H1 (cell line): ENCODE measurements around the gene FIG4. TPM values are rescaled to one million over a fixed set of nuclear protein-coding genes. Genes with fewer than 3 reads are reported as not detected.
A peak's percentile ranks its signal among the peaks of the same experiment; 100 is the strongest.

ENCODE experiments used
- CTCF ChIA-PET: fragments of 300-600 bp; sonication (Branson Sonifier 250); formaldehyde crosslinking; loops from one replicate; lab custom pipeline; 2021; ENCODE audit not compliant: partially characterized antibody; lab: Charles Lee
- POLR2A ChIA-PET: fragments of 300-600 bp; sonication (Branson Sonifier 250); formaldehyde crosslinking; loops from one replicate; lab custom pipeline; 2021; ENCODE audit warnings: inconsistent platforms; ENCODE audit not compliant: partially characterized antibody; lab: Charles Lee
- DNase-seq, 2 experiments: peaks; one replicate each; pipeline versions ENCODE4 v3.0.0 to v3.0.0-alpha.2; 2010 to 2022; ENCODE audit warnings: low spot score in 2 of 2, low read depth in 1 of 2, mixed read lengths in 1 of 2
- FAIRE-seq: peaks from 2 replicates; lab custom pipeline; 2011; peaks lifted over from hg19 to GRCh38; lab: Jason Lieb, UNC
- H2AFZ ChIP-seq: 2 replicates; pipeline ENCODE4 v1.8.1; 2012; ENCODE audit warnings: low read length, inconsistent platforms
- H2AK5ac ChIP-seq: 2 replicates; pipeline ENCODE4 v1.6.1; 2013; ENCODE audit warnings: low read depth, low read length
- H2BK120ac ChIP-seq: replicated peaks from 2 replicates; pipeline ENCODE3; 2013; ENCODE audit warnings: low read depth, low read length, inconsistent platforms
- H2BK12ac ChIP-seq: 2 replicates; pipeline ENCODE4 v1.6.1; 2013; ENCODE audit warnings: low read depth, low read length
- H2BK15ac ChIP-seq: 2 replicates; pipeline ENCODE4 v1.6.1; 2013; ENCODE audit warnings: low read length
- H2BK20ac ChIP-seq: 2 replicates; pipeline ENCODE4 v1.6.1; 2013; ENCODE audit warnings: low read length
- H2BK5ac ChIP-seq: 2 replicates; pipeline ENCODE4 v1.6.1; 2013; ENCODE audit warnings: low read depth, low read length
- H3K14ac ChIP-seq: 2 replicates; pipeline ENCODE4 v1.6.1; 2013; ENCODE audit warnings: inconsistent platforms; ENCODE audit not compliant: insufficient read length
- H3K18ac ChIP-seq: 2 replicates; pipeline ENCODE4 v1.6.1; 2013; ENCODE audit warnings: low read length; ENCODE audit errors: extremely low read depth
- H3K23ac ChIP-seq: 2 replicates; pipeline ENCODE4 v1.6.1; 2013; ENCODE audit warnings: inconsistent platforms; ENCODE audit not compliant: insufficient read length
- H3K23me2 ChIP-seq: 2 replicates; pipeline ENCODE4 v1.6.1; 2013; ENCODE audit warnings: low read depth, low read length
- H3K27ac ChIP-seq: 2 replicates; pipeline ENCODE4 v1.6.1; 2011; ENCODE audit warnings: low read depth, low read length, inconsistent platforms
- H3K27me3 ChIP-seq, 4 experiments: replicated peaks in 1 of 4; 1 replicate in 1 of 4; 2 replicates in 3 of 4; pipeline versions ENCODE4 v1.6.1 to v1.8.1; 2011 to 2013; ENCODE audit warnings: low read length in 3 of 4, mild to moderate bottlenecking in 3 of 4, inconsistent platforms in 2 of 4, mixed read lengths in 2 of 4, moderate library complexity in 1 of 4; ENCODE audit not compliant: control insufficient read depth in 3 of 4, insufficient read depth in 3 of 4; ENCODE audit errors: extremely low read depth in 1 of 4
- H3K36me3 ChIP-seq, 4 experiments: 2 replicates each; pipeline versions ENCODE4 v1.6.1 to v1.8.1; 2011 to 2013; ENCODE audit warnings: mild to moderate bottlenecking in 4 of 4, low read length in 3 of 4, moderate library complexity in 2 of 4, control low read depth in 1 of 4, inconsistent platforms in 1 of 4; ENCODE audit not compliant: insufficient read depth in 4 of 4, control insufficient read depth in 2 of 4
- H3K4ac ChIP-seq: replicated peaks from 2 replicates; pipeline ENCODE3; 2013; ENCODE audit warnings: low read length, low read depth, mixed read lengths, inconsistent platforms; ENCODE audit not compliant: insufficient read length
- H3K4me1 ChIP-seq, 4 experiments: replicated peaks in 1 of 4; 1 replicate in 1 of 4; 2 replicates in 3 of 4; pipeline versions ENCODE4 v1.6.1 to v1.8.1; 2011 to 2013; ENCODE audit warnings: low read length in 3 of 4, inconsistent platforms in 2 of 4, mixed read lengths in 1 of 4; ENCODE audit not compliant: insufficient read depth in 4 of 4, control insufficient read depth in 3 of 4
- H3K4me2 ChIP-seq, 2 experiments: 2 replicates each; pipeline versions ENCODE4 v1.6.1 to v1.8.1; 2011 to 2013; ENCODE audit warnings: low read depth in 2 of 2, low read length in 2 of 2, control low read depth in 1 of 2, inconsistent platforms in 1 of 2, mild to moderate bottlenecking in 1 of 2; ENCODE audit not compliant: insufficient read depth in 1 of 2
- H3K4me3 ChIP-seq, 4 experiments: fragments of 200-600, 300-600 bp in 1 of 4; sonication (generic), shearing (Covaris generic), sonication (Bioruptor Twin) in 1 of 4; 2 replicates each; pipeline versions ENCODE4 v1.5.1 to v1.8.1; 2011 to 2016; ENCODE audit warnings: low read length in 4 of 4, low read depth in 3 of 4, control low read depth in 2 of 4, inconsistent platforms in 2 of 4, mild to moderate bottlenecking in 2 of 4, mixed read lengths in 1 of 4, moderate library complexity in 1 of 4; ENCODE audit not compliant: insufficient read depth in 2 of 4; ENCODE audit errors: extremely low read depth in 1 of 4
- H3K56ac ChIP-seq: replicated peaks from 2 replicates; pipeline ENCODE3; 2013; ENCODE audit warnings: low read depth, mild to moderate bottlenecking, mixed read lengths, low read length, inconsistent platforms; ENCODE audit not compliant: insufficient read length
- H3K79me1 ChIP-seq: 2 replicates; pipeline ENCODE4 v1.6.1; 2013; ENCODE audit warnings: low read depth, low read length, control low read depth
- H3K79me2 ChIP-seq, 2 experiments: 2 replicates each; pipeline versions ENCODE4 v1.6.1 to v1.8.1; 2012 to 2013; ENCODE audit warnings: low read length in 2 of 2, mild to moderate bottlenecking in 2 of 2, inconsistent platforms in 1 of 2; ENCODE audit not compliant: insufficient read depth in 2 of 2, control insufficient read depth in 1 of 2
- H3K9ac ChIP-seq, 4 experiments: replicated peaks in 1 of 4; 1 replicate in 1 of 4; 2 replicates in 3 of 4; pipeline versions ENCODE4 v1.6.1 to v1.8.1; 2011 to 2013; ENCODE audit warnings: low read depth in 3 of 4, low read length in 3 of 4, control low read depth in 2 of 4, mild to moderate bottlenecking in 2 of 4, moderate library complexity in 2 of 4, inconsistent platforms in 1 of 4; ENCODE audit errors: extremely low read depth in 1 of 4
- H3K9me3 ChIP-seq, 2 experiments: 2 replicates each; pipeline versions ENCODE4 v1.6.1 to v1.8.1; 2012 to 2013; ENCODE audit warnings: mild to moderate bottlenecking in 2 of 2, moderate library complexity in 2 of 2, control low read depth in 1 of 2, inconsistent platforms in 1 of 2, low read depth in 1 of 2, low read length in 1 of 2, mixed read lengths in 1 of 2; ENCODE audit not compliant: insufficient read depth in 2 of 2
- H4K20me1 ChIP-seq, 2 experiments: replicated peaks in 1 of 2; 2 replicates each; pipeline versions ENCODE3 to v1.8.1; 2011 to 2013; ENCODE audit warnings: inconsistent platforms in 2 of 2, low read length in 2 of 2, mild to moderate bottlenecking in 1 of 2; ENCODE audit not compliant: insufficient read depth in 2 of 2, control insufficient read depth in 1 of 2
- H4K5ac ChIP-seq: 2 replicates; pipeline ENCODE4 v1.6.1; 2013; ENCODE audit warnings: low read length, low read depth, mixed read lengths, inconsistent platforms; ENCODE audit not compliant: insufficient read length
- H4K8ac ChIP-seq: 2 replicates; pipeline ENCODE4 v1.8.0; 2013; ENCODE audit warnings: mild to moderate bottlenecking, moderate library complexity, low read length, inconsistent platforms; ENCODE audit not compliant: insufficient read depth; ENCODE audit errors: extremely low read depth
- H4K91ac ChIP-seq: replicated peaks from 2 replicates; pipeline ENCODE3; 2013; ENCODE audit warnings: low read length, mixed read lengths, inconsistent platforms; ENCODE audit not compliant: insufficient read length
- ATF3 ChIP-seq: IDR thresholded peaks from 2 replicates; pipeline ENCODE4 v1.6.1; 2011; ENCODE audit warnings: low read depth, mild to moderate bottlenecking, low read length; ENCODE audit not compliant: insufficient read depth
- BACH1 ChIP-seq: IDR thresholded peaks from 2 replicates; pipeline ENCODE4 v1.6.1; 2012; ENCODE audit warnings: low read length, improper control_type of control experiment
- CBX8 ChIP-seq: fragments of 300-800, 300-1000 bp; sonication (generic); IDR thresholded peaks from 2 replicates; pipeline ENCODE4 v1.7.1; 2016; ENCODE audit warnings: low read depth, low read length, borderline replicate concordance
- CTCF ChIP-seq, 3 experiments: IDR thresholded peaks; 1 replicate in 2 of 3; 2 replicates in 1 of 3; pipeline versions ENCODE4 v1.5.1 to v1.6.1; 2011; ENCODE audit warnings: low read length in 3 of 3, mild to moderate bottlenecking in 3 of 3, inconsistent platforms in 2 of 3, low read depth in 1 of 3, moderate library complexity in 1 of 3; ENCODE audit not compliant: insufficient read depth in 1 of 3; ENCODE audit errors: control extremely low read depth in 1 of 3
- E2F6 ChIP-seq: IDR thresholded peaks from 2 replicates; pipeline ENCODE4 v1.6.1; 2012; ENCODE audit warnings: inconsistent platforms
- MAFK ChIP-seq: IDR thresholded peaks from 2 replicates; pipeline ENCODE4 v1.6.1; 2012; ENCODE audit warnings: low read depth, mild to moderate bottlenecking, improper control_type of control experiment, low read length
- RAD21 ChIP-seq, 2 experiments: IDR thresholded peaks in 1 of 2; conservative IDR thresholded peaks in 1 of 2; 2 replicates each; pipeline ENCODE4 v1.6.1; 2011; ENCODE audit warnings: low read depth in 2 of 2, low read length in 2 of 2, improper control_type of control experiment in 1 of 2, inconsistent platforms in 1 of 2, mild to moderate bottlenecking in 1 of 2, moderate library complexity in 1 of 2
- RFX5 ChIP-seq: IDR thresholded peaks from 2 replicates; pipeline ENCODE4 v1.6.1; 2011; ENCODE audit warnings: low read depth, low read length, improper control_type of control experiment, borderline replicate concordance
- WGBS, 2 experiments: shearing (Covaris generic) in 1 of 2; methylation state at CpG; one replicate each; pipeline versions ENCODE4 v1.1.6 to v1.1.7; 2013 to 2015; ENCODE audit warnings: low lambda C conversion rate in 2 of 2, mixed read lengths in 2 of 2, inconsistent platforms in 1 of 2, low coverage in 1 of 2, missing lambda C conversion rate in 1 of 2; ENCODE audit not compliant: insufficient replicate concordance in 2 of 2, insufficient coverage in 1 of 2, insufficient read length in 1 of 2; ENCODE audit errors: extremely low coverage in 1 of 2, missing lambda C conversion rate in 1 of 2; 5-methylcytosine and 5-hydroxymethylcytosine counted together
- polyA plus RNA-seq, 7 experiments: library from polyadenylated mRNA; depleted of rRNA in 3 of 7; stranded (reverse) in 5 of 7; unstranded in 2 of 7; fragments of >200 nt in 5 of 7; fragments of 200-250 nt in 2 of 7; gene quantifications; 1 replicate in 5 of 7; 2 replicates in 1 of 7; 4 replicates in 1 of 7; pipeline versions ENCODE4 v1.2.1 to v1.2.3, GENCODE V29; 2011 to 2013; ENCODE audit warnings: missing spikeins in 2 of 7, mixed read lengths in 2 of 7
- total RNA-seq: library from RNA; stranded (reverse); fragmentation: NEBNext Ultra II Directional; extraction: Animal tissue kit (Norgen Biotek cat#: 25700); gene quantifications from 2 replicates; pipeline ENCODE4 v1.2.1, GENCODE V29; 2021

FIG4 gene
- total and polyA plus RNA-seq, 2 of the 8 experiments (the other 6 are each of a cell fraction or from before 2014, with no cell fraction given), result 11.8 to 21.9 TPM

GRCh38 chr6:109705258-109705657, 14.2 kb downstream of the FIG4 start:
- H3K4ac ChIP-seq, result no peak overlapping the region
- H3K23me2 ChIP-seq, result no peaks in the 10 kb centered on the region
- no peak overlapping the region for H4K91ac ChIP-seq
- no peak overlapping the region for H3K56ac ChIP-seq
- no peak overlapping the region for H4K5ac ChIP-seq
- peaks cover 0 to 27% of the 10 kb centered on the region in 2 experiments; a peak in 2 of 4 replicates for H3K79me2 ChIP-seq
- H3K4me2 ChIP-seq, result no peak overlapping the region
- TF ChIP-seq MAFK, result no peak
- TF ChIP-seq RAD21 (IDR thresholded peaks at IDR 0.05 in 1 of 2, conservative IDR thresholded peaks at IDR 0.05 in 1 of 2; ENCODE audit: low read depth in 2 of 2, low read length in 2 of 2), result peak; percentile 99 to 100
- TF ChIP-seq BACH1, result no peak
- no peak for TF ChIP-seq ATF3
- TF ChIP-seq CTCF (IDR thresholded peaks at IDR 0.05; ENCODE audit: control extremely low read depth in 1 of 3, insufficient read depth in 1 of 3, low read depth in 1 of 3, low read length in 3 of 3), result peak; percentile 88 to 99 (median 98)
- TF ChIP-seq E2F6, result no peak
- no peak for TF ChIP-seq CBX8
- TF ChIP-seq RFX5, result no peak
- peaks cover 0 to 3% of the 10 kb centered on the region in 2 experiments; a peak in 2 of 4 replicates for H3K9me3 ChIP-seq
- peaks cover 0 to 5% (median 3%) of the 10 kb centered on the region in 4 experiments; a peak in 5 of 7 replicates for H3K4me1 ChIP-seq
- no peak overlapping the region for H3K14ac ChIP-seq
- no peaks in the 10 kb centered on the region for H3K36me3 ChIP-seq
- no peak overlapping the region for H4K8ac ChIP-seq
- no peaks in the 10 kb centered on the region for H4K20me1 ChIP-seq
- H2BK20ac ChIP-seq, result no peak overlapping the region
- WGBS, 2 experiments, result 20% methylated on average over 7 of the region's 7 CpGs; no CpG with 5 or more reads in 1 of the 2 experiments
- H3K9ac ChIP-seq, result no peak overlapping the region
- H2BK5ac ChIP-seq, result no peak overlapping the region
- DNase-seq (peak; percentile 75 to 83), FAIRE-seq (peak; percentile 100)
- POLR2A ChIA-PET, result no interaction called here
- no peak overlapping the region for H2AK5ac ChIP-seq
- H3K4me3 ChIP-seq, result no peak overlapping the region
- no peaks in the 10 kb centered on the region for H3K27me3 ChIP-seq
- no peak overlapping the region for H2AFZ ChIP-seq
- no peak overlapping the region for H3K23ac ChIP-seq
- CTCF ChIA-PET, result interaction anchor here (0.9 to 7.8 kb wide), 27 partner anchors 9 to 685 kb away, joined by 3 to 129 read pairs (median 5); no protein-coding TSS in a partner anchor
- H3K79me1 ChIP-seq, result 0 out of 2 replicates have a peak, but pooled peaks cover 4% of the 10 kb centered on the region
- no peak overlapping the region for H3K27ac ChIP-seq
- H2BK15ac ChIP-seq, result no peak overlapping the region
- H2BK12ac ChIP-seq, result no peak overlapping the region
- H3K18ac ChIP-seq, result no peak overlapping the region
- no peak overlapping the region for H2BK120ac ChIP-seq
